Activated CD8-positive, alpha-beta T cell treated with anti-CD3 and anti-CD28 coated beads for 36 hours (primary cell): ENCODE results near the gene ASB10. TPM values are rescaled to one million over a fixed set of nuclear protein-coding genes. Genes with fewer than 3 reads are reported as not detected.

Source experiments
- ATAC-seq: fragments of 200-7000 bp; cut with Tn5 transposase; one replicate; pipeline ENCODE4 v1.10.0; 2021; ENCODE audit warnings: mild to moderate bottlenecking, moderate library complexity
- CTCF ChIA-PET: fragments of 350-600 bp; sonication (Branson Sonifier 250); formaldehyde crosslinking; loops from one replicate; lab custom pipeline; 2021; ENCODE audit warnings: antibody characterized with exemption; lab: Charles Lee
- POLR2A ChIA-PET: fragments of 350-600 bp; sonication (Branson Sonifier 250); formaldehyde crosslinking; loops from one replicate; lab custom pipeline; 2021; ENCODE audit warnings: antibody characterized with exemption; lab: Charles Lee
- DNase-seq: peaks from one replicate; pipeline ENCODE4 v3.0.0-alpha.2; 2020
- H3K27ac Mint-ChIP-seq: one replicate; pipeline ENCODE4 v1.8.0; 2021; ENCODE audit warnings: mild to moderate bottlenecking, mixed read lengths
- H3K27me3 Mint-ChIP-seq: one replicate; pipeline ENCODE4 v1.8.0; 2021; ENCODE audit warnings: mixed read lengths
- H3K36me3 Mint-ChIP-seq: one replicate; pipeline ENCODE4 v1.8.0; 2021; ENCODE audit warnings: low read depth, mixed read lengths
- H3K4me1 Mint-ChIP-seq: one replicate; pipeline ENCODE4 v1.8.0; 2021; ENCODE audit warnings: low read depth, mixed read lengths
- H3K4me3 Mint-ChIP-seq: one replicate; pipeline ENCODE4 v1.8.0; 2021; ENCODE audit warnings: mild to moderate bottlenecking, moderate library complexity, mixed read lengths
- H3K9me3 Mint-ChIP-seq: one replicate; pipeline ENCODE4 v1.8.0; 2021; ENCODE audit warnings: mixed read lengths
- CTCF ChIP-seq: fragments of 200-600 bp; IDR thresholded peaks from one replicate; pipeline ENCODE4 v1.8.0; 2022; ENCODE audit warnings: antibody characterized with exemption, mild to moderate bottlenecking
- intact Hi-C: fragments of 100-400 bp; cut with micrococcal nuclease; formaldehyde crosslinking; loops from one replicate; pipeline ENCODE4 v1.10.0; 2022
- total RNA-seq, 2 experiments: library from RNA; stranded (reverse); gene quantifications; one replicate each; pipeline ENCODE4 v1.2.3, GENCODE V29; 2021

ASB10 gene
- total RNA-seq, 2 experiments from 2014 or later = not detected

GRCh38 chr7:151130741-151131157 is 56.3 kb downstream of the ASB10 start:
- Mint-ChIP-seq H3K9me3 (no peaks in the 10 kb centered on the region), H3K4me1 (no peaks in the 10 kb centered on the region), H3K27me3 (no peaks in the 10 kb centered on the region), H3K4me3 (no peak overlapping the region), H3K27ac (no peak overlapping the region), H3K36me3 (no peaks in the 10 kb centered on the region)
- TF ChIP-seq CTCF = no peak
- no peak for DNase-seq
- ChIA-PET CTCF (interaction anchor here (0.9 kb wide), 1 partner anchor 39 kb away, joined by 4 read pairs; no protein-coding TSS in a partner anchor), POLR2A (no interaction called here)
- intact Hi-C loops = no loop called here
- no peak for ATAC-seq

DNA sequence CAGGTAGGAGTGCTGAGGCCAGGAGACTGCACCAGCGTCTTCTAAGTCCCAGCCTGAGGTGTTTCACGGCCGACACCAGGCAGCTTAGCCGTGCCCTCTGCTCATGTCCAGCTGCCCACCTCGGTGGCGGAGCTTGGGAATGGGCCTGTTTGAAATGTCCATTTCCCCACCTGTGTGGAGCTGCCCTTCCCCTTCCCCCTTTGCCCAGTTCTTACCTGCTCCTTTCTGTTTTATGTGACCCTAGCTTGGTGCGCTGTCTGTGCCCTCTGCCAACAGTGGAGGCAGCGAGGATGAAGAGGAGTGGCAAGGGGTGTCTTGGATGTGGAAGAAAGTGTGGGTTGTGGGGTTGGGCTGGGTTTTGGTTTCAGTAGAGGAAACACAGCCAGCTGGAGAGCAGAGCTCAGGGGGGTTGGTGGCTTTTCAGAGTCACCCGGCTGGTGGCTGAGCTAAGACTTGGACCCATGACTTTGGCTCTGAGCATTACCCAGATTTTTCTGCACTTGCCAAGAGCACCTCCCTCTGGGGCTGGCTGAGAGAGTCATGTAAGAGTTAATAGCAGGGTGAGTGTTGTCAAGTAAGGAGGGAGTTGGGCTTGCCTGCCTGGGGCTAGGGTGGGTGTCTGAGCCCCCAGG is 57.0 kb downstream of the ASB10 start:
- ATAC-seq (no peak), DNase-seq (no peak)
- H3K4me3 Mint-ChIP-seq = no peak overlapping the region
- CTCF ChIA-PET = interaction anchor here (0.8 to 1.4 kb wide), 4 partner anchors 18 to 40 kb away, joined by 3 to 4 read pairs (median 3); no protein-coding TSS in a partner anchor
- POLR2A ChIA-PET = no interaction called here
- no peaks in the 10 kb centered on the region for H3K9me3 Mint-ChIP-seq
- intact Hi-C loops = no loop called here
- H3K4me1 Mint-ChIP-seq = no peaks in the 10 kb centered on the region
- H3K27ac Mint-ChIP-seq = no peak overlapping the region
- TF ChIP-seq CTCF = no peak
- no peaks in the 10 kb centered on the region for H3K27me3 Mint-ChIP-seq
- H3K36me3 Mint-ChIP-seq = no peaks in the 10 kb centered on the region

DNA sequence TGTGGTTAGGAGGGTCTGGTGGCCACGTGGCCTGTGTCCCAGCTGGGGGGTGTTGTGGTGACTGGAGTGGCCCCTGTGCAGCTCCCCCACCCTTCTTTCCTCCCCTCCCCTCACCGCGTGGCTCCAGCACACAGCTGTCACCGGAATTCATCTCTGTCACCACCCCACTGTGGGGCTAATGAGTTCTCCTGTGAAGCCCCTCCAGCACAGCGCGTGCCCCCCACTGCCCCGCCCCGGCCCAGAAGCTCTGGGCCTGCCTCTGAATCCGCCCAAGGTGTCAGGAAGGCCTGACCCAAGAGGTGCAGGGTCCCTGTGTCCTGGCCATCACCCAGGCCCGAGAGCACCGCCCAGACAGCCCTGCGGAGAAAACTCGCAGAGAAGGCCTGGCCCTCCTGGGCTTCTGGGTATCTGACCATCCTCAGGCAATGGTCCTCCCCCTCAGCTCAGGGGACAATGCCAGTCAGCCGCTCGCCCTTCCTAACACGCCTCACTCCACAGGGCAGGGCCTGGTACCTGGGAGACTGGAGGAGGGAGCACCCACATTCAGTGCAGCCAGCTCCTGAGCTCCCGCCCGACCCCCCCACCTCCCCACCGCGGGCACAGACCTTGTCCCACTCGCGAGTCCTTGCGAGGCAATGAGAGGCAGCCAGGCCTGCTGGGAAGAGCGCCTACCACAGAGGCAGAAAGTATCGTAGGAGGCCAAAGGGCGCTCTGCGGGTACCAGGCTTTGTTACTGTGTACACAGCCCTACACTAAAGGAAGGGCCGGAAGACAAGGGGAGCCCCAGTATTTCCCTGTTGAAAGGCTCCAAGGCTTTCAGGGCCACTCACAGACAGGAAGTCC is 57.7 kb downstream of the ASB10 start:
- Mint-ChIP-seq H3K4me3 (no peak overlapping the region), H3K36me3 (no peaks in the 10 kb centered on the region), H3K9me3 (no peaks in the 10 kb centered on the region), H3K27me3 (no peaks in the 10 kb centered on the region), H3K27ac (no peak overlapping the region), H3K4me1 (no peaks in the 10 kb centered on the region)
- TF ChIP-seq CTCF = no peak
- no peak for DNase-seq
- POLR2A ChIA-PET = no interaction called here
- CTCF ChIA-PET = interaction anchor here (0.8 to 2.4 kb wide), 4 partner anchors 17 to 39 kb away, joined by 3 to 8 read pairs (median 3); partner anchors contain the start of gene GBX1
- no peak for ATAC-seq
- intact Hi-C loops = no loop called here

GRCh38 chr7:151128716-151129115 is 58.3 kb downstream of the ASB10 start:
- no peak overlapping the region for H3K4me3 Mint-ChIP-seq
- CTCF ChIA-PET = interaction anchor here (0.6 to 2.4 kb wide), 3 partner anchors 16 to 166 kb away, joined by 3 to 8 read pairs (median 3); partner anchors contain the start of gene GBX1
- H3K27me3 Mint-ChIP-seq = no peaks in the 10 kb centered on the region
- intact Hi-C loops = no loop called here
- peaks cover 4% of the 10 kb centered on the region for H3K36me3 Mint-ChIP-seq
- no peak for TF ChIP-seq CTCF
- POLR2A ChIA-PET = no interaction called here
- no peak overlapping the region for H3K27ac Mint-ChIP-seq
- DNase-seq (no peak), ATAC-seq (no peak)
- H3K4me1 Mint-ChIP-seq = no peaks in the 10 kb centered on the region
- no peaks in the 10 kb centered on the region for H3K9me3 Mint-ChIP-seq
